NCI-H1436 (cell line): ENCODE measurements around the gene KRTAP5-1.

ENCODE experiments used
- DNase-seq: peaks from one replicate; lab custom pipeline; 2025; lab: John Stamatoyannopoulos, UW

The KRTAP5-1 gene

GRCh38 chr11:1572197-1573076, 12.6 kb downstream of the KRTAP5-1 start, which contains the start of gene DUSP8:
DUSP8 (minus strand) TSS chr11:1572271; CDS start chr11:1565826, 6,445 bp downstream.
- peak; percentile 89 for DNase-seq

GRCh38 chr11:1571760-1572196, 13.3 kb downstream of the KRTAP5-1 start:
- DNase-seq: no peak

GRCh38 chr11:1570896-1571759, 14.0 kb downstream of the KRTAP5-1 start:
- DNase-seq: no peak

- no peak for DNase-seq
Measured at GRCh38 chr11:1570531-1570895, 14.6 kb downstream of the KRTAP5-1 start.

- no peak for DNase-seq
Measured at GRCh38 chr11:1570001-1570453, 15.1 kb downstream of the KRTAP5-1 start.

- DNase-seq: no peak
Measured at GRCh38 chr11:1569251-1569780, 15.8 kb downstream of the KRTAP5-1 start.

- peak; percentile 66 for DNase-seq
Measured at GRCh38 chr11:1568441-1568911, 16.6 kb downstream of the KRTAP5-1 start.

- DNase-seq: no peak
Measured at GRCh38 chr11:1567721-1568100, 17.4 kb downstream of the KRTAP5-1 start.

- DNase-seq: no peak
Measured at GRCh38 chr11:1567052-1567720, 17.9 kb downstream of the KRTAP5-1 start.

- DNase-seq: no peak
Measured at GRCh38 chr11:1566381-1567051, 18.6 kb downstream of the KRTAP5-1 start.

GRCh38 chr11:1565904-1566247, 19.2 kb downstream of the KRTAP5-1 start:
- DNase-seq: no peak

GRCh38 chr11:1565173-1565903, 19.7 kb downstream of the KRTAP5-1 start:
- DNase-seq: no peak

GRCh38 chr11:1564535-1565172, 20.4 kb downstream of the KRTAP5-1 start:
- DNase-seq: no peak

GRCh38 chr11:1563697-1564534, 21.2 kb downstream of the KRTAP5-1 start:
- DNase-seq: no peak

GRCh38 chr11:1563149-1563638, 21.9 kb downstream of the KRTAP5-1 start:
- DNase-seq: no peak

GRCh38 chr11:1562469-1563148, 22.5 kb downstream of the KRTAP5-1 start:
- DNase-seq: no peak

- DNase-seq: no peak
Measured at GRCh38 chr11:1561955-1562354, 23.1 kb downstream of the KRTAP5-1 start.

GRCh38 chr11:1561266-1561665, 23.8 kb downstream of the KRTAP5-1 start:
- DNase-seq: no peak
